HG03469 (cell line): Measurements from ENCODE around the gene MYH11.
"Not testable (repeated sequence)": the region's sequence is repeated elsewhere in the genome, so short reads cannot be mapped to it uniquely, and the experiment has no call there.

ENCODE experiments used
- ATAC-seq: cut with Tn5 transposase; IDR thresholded peaks from one replicate; pipeline ENCODE4 v1.9.1; 2021; ENCODE audit warnings: mild to moderate bottlenecking, moderate library complexity, moderate number of reproducible peaks; ENCODE audit not compliant: unreplicated experiment

The MYH11 gene

GRCh38 chr16:15682105-15682570 is 174.7 kb downstream of the MYH11 start:
- no peak for ATAC-seq

DNA sequence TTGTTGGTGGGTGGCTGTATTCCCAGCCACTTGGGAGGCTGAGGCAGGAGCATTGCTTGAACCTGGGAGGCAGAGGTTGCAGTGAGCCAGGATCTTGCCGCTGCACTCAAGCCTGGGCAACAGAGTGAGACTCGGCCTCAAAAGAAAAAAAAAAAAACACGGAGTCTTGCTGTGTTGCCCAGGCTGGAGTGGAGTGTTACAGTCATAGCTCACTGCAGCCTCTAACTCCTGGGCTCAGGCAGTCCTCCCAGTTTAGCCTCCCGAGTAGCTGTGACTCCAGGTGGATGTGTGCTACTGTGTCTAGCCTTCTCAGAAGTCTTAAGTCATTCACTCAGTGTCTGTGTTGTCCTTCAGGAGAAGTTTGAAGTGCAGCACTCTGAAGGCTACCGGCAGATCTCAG is 179.4 kb downstream of the MYH11 start:
- no peak for ATAC-seq

- no peak for ATAC-seq
These were observed 180.3 kb downstream of the MYH11 start for GRCh38 chr16:15676506-15676905.

DNA sequence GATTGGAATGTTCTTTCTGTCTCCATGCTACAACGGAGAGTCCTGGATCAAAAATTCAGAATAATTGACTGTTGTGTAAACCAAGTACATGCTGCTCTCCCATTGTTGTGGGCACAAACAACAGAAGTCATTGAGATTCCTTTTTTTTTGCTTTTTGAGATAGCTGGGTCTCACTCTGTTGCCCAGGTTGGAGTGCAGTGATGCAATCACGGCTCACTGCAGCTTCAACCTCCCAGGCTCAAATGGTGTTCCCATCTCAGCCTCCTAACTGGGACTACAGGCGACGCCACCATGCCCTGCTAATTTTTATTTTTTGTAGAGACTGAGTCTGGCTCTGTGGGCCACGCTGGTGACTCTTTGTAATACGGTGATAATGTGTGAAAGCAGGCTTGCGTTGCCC is 182.3 kb downstream of the MYH11 start:
- no peak for ATAC-seq

- no peak for ATAC-seq
These were observed 184.2 kb downstream of the MYH11 start for GRCh38 chr16:15672514-15673167.

DNA sequence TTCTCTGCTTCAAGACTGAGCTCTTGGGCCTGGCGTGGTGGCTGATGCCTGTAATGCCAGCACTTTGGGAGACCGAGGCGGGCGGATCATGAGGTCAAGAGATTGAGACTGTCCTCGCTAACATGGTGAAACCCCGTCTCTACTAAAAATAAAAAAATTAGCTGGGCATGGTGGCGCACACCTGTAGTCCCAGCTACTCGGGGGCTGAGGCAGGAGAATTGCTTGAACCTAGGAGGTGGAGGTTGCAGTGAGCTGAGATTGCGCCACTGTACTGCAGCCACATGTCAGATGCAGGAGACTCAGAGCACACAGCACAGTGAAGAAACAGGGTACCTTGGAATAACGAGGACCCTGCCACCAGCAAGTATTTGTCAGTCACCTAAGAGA is 184.7 kb downstream of the MYH11 start:
- not testable (repeated sequence) for ATAC-seq

GRCh38 chr16:15671530-15672117 is 185.2 kb downstream of the MYH11 start:
- no peak for ATAC-seq

- ATAC-seq: no peak
These were observed 189.6 kb downstream of the MYH11 start for GRCh38 chr16:15667091-15667742.

DNA sequence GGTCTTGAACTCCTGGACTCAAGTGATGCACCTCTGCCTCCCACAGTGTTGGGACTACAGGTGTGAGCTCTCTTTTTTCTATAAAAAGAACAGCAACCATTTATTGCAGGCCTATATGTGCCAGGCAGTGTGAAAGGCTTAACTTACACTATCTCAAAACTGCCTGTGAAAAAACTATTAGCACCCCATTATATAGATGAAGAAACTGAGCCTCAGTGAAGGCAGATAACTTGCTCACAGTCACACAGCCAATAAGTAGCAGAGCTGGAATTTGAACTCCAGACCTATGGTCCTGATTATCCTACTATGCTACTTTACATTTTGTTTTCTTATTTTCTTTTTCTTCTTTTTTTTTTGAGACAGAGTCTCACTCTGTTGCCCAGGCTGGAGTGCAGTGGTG is 191.7 kb downstream of the MYH11 start:
- no peak for ATAC-seq

GRCh38 chr16:15660203-15660601 is 196.6 kb downstream of the MYH11 start:
- no peak for ATAC-seq

- ATAC-seq: no peak
These were observed 198.3 kb downstream of the MYH11 start for GRCh38 chr16:15658556-15658955.

GRCh38 chr16:15658149-15658548 is 198.7 kb downstream of the MYH11 start:
- no peak for ATAC-seq

DNA sequence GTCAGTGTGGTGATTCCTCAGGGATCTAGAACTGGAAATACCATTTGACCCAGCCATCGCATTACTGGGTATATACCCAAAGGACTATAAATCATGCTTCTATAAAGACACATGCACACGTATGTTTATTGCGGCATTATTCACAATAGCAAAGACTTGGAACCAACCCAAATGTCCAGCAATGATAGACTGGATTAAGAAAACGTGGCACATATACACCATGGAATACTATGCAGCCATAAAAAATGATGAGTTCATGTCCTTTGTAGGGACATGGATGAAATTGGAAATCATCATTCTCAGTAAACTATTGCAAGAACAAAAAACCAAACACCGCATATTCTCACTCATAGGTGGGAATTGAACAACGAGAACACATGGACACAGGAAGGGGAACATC is 201.3 kb downstream of the MYH11 start:
- not testable (repeated sequence) for ATAC-seq

DNA sequence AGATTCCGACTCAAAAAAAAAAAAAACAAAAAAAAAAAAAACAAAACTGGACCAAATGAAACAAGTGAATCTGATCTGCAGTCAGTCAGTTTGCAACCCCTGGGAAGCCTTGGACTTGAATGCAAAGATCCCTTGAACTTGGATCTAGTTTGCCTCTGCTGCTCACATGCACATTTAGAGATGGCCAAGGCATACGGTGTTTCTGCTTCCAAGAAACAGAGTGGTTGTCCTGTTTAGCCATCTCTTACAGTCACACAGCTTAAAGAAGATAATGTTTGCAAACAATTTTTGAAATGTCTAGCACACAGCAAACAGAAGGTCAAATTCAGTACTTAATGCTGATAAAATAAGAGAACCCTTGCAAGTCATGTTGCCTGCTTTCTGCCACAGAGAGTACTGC is 202.2 kb downstream of the MYH11 start:
- ATAC-seq: no peak

DNA sequence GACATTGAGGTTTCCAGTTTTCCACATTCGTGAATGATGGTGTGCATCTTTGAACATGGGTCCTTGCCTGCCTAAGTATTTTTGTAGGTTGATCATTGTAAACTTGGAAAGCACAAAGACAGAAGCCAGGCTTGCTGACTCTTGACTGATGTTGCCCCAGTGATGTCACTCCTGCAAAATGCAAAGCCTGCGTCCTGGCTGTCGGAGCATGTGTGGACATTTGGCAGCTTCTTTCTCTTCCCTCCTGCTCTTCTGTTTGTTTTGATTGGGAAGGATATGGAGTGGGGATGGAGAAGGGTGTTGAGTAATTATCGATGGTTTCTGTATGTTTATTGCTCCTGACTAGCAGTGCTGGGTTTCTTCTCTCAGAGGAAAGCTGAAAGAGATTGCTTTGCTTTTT is 203.6 kb downstream of the MYH11 start:
- no peak for ATAC-seq
